A673 (cell line): ENCODE data around the gene ACTL6A.

Experiments
- CTCF ChIP-seq: fragments of 300-800, 200-600 bp; sonication (generic); conservative IDR thresholded peaks from 2 replicates; pipeline ENCODE4 v1.5.1; 2017; ENCODE audit warnings: low read depth, mild to moderate bottlenecking, antibody characterized with exemption, low read length, moderate library complexity, mixed read lengths
- EZH2 ChIP-seq: fragments of 200-600 bp; sonication (generic); IDR thresholded peaks from 2 replicates; pipeline ENCODE4 v1.6.1; 2017; ENCODE audit warnings: borderline replicate concordance, low read depth, mild to moderate bottlenecking, mixed read lengths, antibody characterized with exemption, low read length; ENCODE audit not compliant: poor library complexity, severe bottlenecking

DNA sequence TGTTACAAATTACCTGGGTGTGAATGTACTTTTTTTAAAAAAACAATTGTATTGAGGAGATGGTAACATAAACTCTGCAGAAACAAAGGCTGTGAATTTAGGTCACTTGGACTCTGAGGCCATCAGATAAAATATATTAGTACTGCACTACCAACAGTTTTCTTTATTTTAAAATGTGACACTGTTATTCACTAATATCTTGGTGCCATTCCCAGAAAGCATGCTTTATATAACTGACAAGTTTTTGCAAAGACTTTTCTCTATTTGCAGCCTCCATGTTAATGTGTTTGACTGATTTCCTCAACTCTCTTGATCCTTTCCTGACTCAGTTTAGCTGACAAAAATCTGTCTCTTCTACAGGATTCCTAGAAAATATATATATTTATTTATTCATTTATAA, 26.5 kb upstream of the ACTL6A start:
- TF ChIP-seq CTCF = no peak
- no peak for TF ChIP-seq EZH2
